Right lobe of liver (tissue), 6 donors: ENCODE results near the gene PKM. TPM values are rescaled to one million over a fixed set of nuclear protein-coding genes. Genes with fewer than 3 reads are reported as not detected.
A peak's percentile ranks its signal among the peaks of the same experiment; 100 is the strongest.

Experiments
- ATAC-seq, 4 donors: fragments of 200-7000 bp; cut with Tn5 transposase; one replicate each; pipeline ENCODE4 v1.9.1; 2020; ENCODE audit warnings: mild to moderate bottlenecking in 4 of 4, moderate library complexity in 4 of 4
- DNase-seq, 3 donors: peaks; one replicate each; pipeline ENCODE4 v3.0.0-alpha.2; 2020
- H3K27ac ChIP-seq, 3 donors: fragments of 200-600 bp; one replicate each; pipeline ENCODE4 v1.8.0; 2022
- H3K27me3 ChIP-seq, 2 donors: fragments of 200-600 bp; one replicate each; pipeline ENCODE4 v1.8.0; 2022
- H3K36me3 ChIP-seq, 4 donors: fragments of 200-600 bp; sonication (generic) in 1 of 4; one replicate each; pipeline versions ENCODE4 v1.5.1 to v1.8.0; 2017 to 2022; ENCODE audit warnings: control low read depth in 1 of 4
- H3K4me1 ChIP-seq, 4 donors: fragments of 200-600 bp; sonication (generic) in 1 of 4; one replicate each; pipeline versions ENCODE4 v1.5.1 to v1.8.0; 2017 to 2022; ENCODE audit warnings: control low read depth in 1 of 4
- H3K4me3 ChIP-seq, 3 donors: fragments of 200-600 bp; one replicate each; pipeline ENCODE4 v1.8.0; 2022
- H3K9me3 ChIP-seq, 4 donors: fragments of 200-600 bp; sonication (generic) in 1 of 4; one replicate each; pipeline versions ENCODE4 v1.5.1 to v1.8.0; 2017 to 2022; ENCODE audit warnings: control low read depth in 1 of 4
- POLR2A ChIP-seq: fragments of 450-650 bp; IDR thresholded peaks from one replicate; pipeline ENCODE4 v1.6.1; 2017; ENCODE audit warnings: antibody characterized with exemption, mild to moderate bottlenecking
- WGBS: methylation state at CpG from one replicate; pipeline ENCODE4 v1.1.6; 2018; ENCODE audit warnings: low coverage, low lambda C conversion rate; ENCODE audit not compliant: insufficient coverage; ENCODE audit errors: missing lambda C conversion rate; 5-methylcytosine and 5-hydroxymethylcytosine counted together
- intact Hi-C, 2 donors: fragments of 100-400 bp; cut with DNase I; formaldehyde crosslinking; loops; one replicate each; pipeline versions ENCODE4 v1.11.2 to v1.14.1; 2022
- total RNA-seq, 6 experiments: library from RNA; depleted of rRNA in 2 of 6; stranded (reverse); fragments of >200 nt in 2 of 6; fragmentation: NEBNext Ultra II Directional in 3 of 6; extraction: Animal tissue kit (Norgen Biotek cat#: 25700) in 3 of 6; gene quantifications; one replicate each; pipeline versions ENCODE4 v1.1.0 to v1.2.4, GENCODE V29; 2016 to 2023
- TF ChIP-seq, protein P1 (sequence below), 4 donors: fragments of 200-600 bp in 3 of 4; fragments of 450-650 bp in 1 of 4; IDR thresholded peaks; one replicate each; pipeline versions ENCODE4 v1.5.1 to v1.8.0; 2016 to 2022; ENCODE audit warnings: antibody characterized with exemption in 4 of 4, mild to moderate bottlenecking in 2 of 4
- donor health status: DM: no; HTN: yes; CAD: no.
- donor health status: DM: no; HTN: no; CAD: no.
- donor health status: DM: no; HTN: no; CAD: no.
- donor health status: DM: no; HTN: yes; CAD: no.
- donor health status: DM: no; HTN: yes; CAD: no.

PKM gene
- total RNA-seq, 6 experiments from 2014 or later, result 18.4 to 106 (median 27.2) TPM

DNA sequence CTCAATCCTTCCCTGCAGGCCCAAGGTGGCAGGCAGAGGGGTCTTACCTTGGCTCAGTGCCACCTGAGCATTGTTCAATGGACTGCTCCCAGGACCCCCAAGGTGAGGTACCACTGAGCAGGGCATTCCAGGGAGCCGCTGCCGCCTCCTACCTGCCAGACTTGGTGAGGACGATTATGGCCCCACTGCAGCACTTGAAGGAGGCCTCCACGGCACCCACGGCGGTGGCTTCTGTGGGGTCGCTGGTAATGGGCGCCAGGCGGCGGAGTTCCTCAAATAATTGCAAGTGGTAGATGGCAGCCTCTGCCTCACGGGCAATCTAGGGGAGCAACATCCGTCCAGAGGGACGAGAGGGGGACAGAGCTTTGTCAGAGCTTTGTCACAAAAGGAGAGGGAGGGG lies 28.7 kb downstream of the PKM start:
- Histone ChIP-seq H3K27ac (no peak overlapping the region), H3K27me3 (no peaks in the 10 kb centered on the region), H3K36me3 (peaks cover 0 to 25% (median 2%) of the 10 kb centered on the region in 4 donors), H3K4me1 (peaks cover 0 to 2% (median 0%) of the 10 kb centered on the region in 4 donors), H3K4me3 (no peak overlapping the region), H3K9me3 (no peaks in the 10 kb centered on the region)
- intact Hi-C loops, result loop anchor here in 1 of 2 donors (10.0 kb wide), 1 partner anchor 82 kb away; no protein-coding TSS in a partner anchor
- no peak for TF ChIP-seq POLR2A
- TF ChIP-seq, protein P1, sequence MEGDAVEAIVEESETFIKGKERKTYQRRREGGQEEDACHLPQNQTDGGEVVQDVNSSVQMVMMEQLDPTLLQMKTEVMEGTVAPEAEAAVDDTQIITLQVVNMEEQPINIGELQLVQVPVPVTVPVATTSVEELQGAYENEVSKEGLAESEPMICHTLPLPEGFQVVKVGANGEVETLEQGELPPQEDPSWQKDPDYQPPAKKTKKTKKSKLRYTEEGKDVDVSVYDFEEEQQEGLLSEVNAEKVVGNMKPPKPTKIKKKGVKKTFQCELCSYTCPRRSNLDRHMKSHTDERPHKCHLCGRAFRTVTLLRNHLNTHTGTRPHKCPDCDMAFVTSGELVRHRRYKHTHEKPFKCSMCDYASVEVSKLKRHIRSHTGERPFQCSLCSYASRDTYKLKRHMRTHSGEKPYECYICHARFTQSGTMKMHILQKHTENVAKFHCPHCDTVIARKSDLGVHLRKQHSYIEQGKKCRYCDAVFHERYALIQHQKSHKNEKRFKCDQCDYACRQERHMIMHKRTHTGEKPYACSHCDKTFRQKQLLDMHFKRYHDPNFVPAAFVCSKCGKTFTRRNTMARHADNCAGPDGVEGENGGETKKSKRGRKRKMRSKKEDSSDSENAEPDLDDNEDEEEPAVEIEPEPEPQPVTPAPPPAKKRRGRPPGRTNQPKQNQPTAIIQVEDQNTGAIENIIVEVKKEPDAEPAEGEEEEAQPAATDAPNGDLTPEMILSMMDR (IDR thresholded peaks at IDR 0.05), result no peak
- ATAC-seq (no peak), DNase-seq (no peak)
- WGBS, result no CpG with 5 or more reads among the region's 13 CpGs

GRCh38 chr15:72201391-72201921 lies 29.5 kb downstream of the PKM start:
- no peak overlapping the region for H3K27ac ChIP-seq
- DNase-seq (no peak), ATAC-seq (no peak)
- TF ChIP-seq POLR2A, result no peak
- TF ChIP-seq, protein P1 (IDR thresholded peaks at IDR 0.05), result no peak
- 75% methylated on average over 3 of the region's 3 CpGs for WGBS
- intact Hi-C loops, result loop anchor here in 1 of 2 donors (10.0 kb wide), 1 partner anchor 83 kb away; no protein-coding TSS in a partner anchor
- H3K27me3 ChIP-seq, result peaks cover 0 to 6% of the 10 kb centered on the region in 2 donors
- peaks cover 0 to 16% (median 0%) of the 10 kb centered on the region in 4 donors for H3K36me3 ChIP-seq
- H3K4me1 ChIP-seq, result peaks cover 0 to 5% (median 0%) of the 10 kb centered on the region in 4 donors
- H3K9me3 ChIP-seq, result no peaks in the 10 kb centered on the region
- no peak overlapping the region for H3K4me3 ChIP-seq

- H3K9me3 ChIP-seq, result no peaks in the 10 kb centered on the region
- intact Hi-C loops, result loop anchor here in 1 of 2 donors (10.0 kb wide), 1 partner anchor 84 kb away; no protein-coding TSS in a partner anchor
- H3K27me3 ChIP-seq, result peaks cover 0 to 8% of the 10 kb centered on the region in 2 donors
- ATAC-seq, result no peak
- no peak for TF ChIP-seq POLR2A
- TF ChIP-seq, protein P1 (IDR thresholded peaks at IDR 0.05), result no peak
- H3K4me1 ChIP-seq, result peaks cover 0 to 5% (median 0%) of the 10 kb centered on the region in 4 donors
- WGBS, result 83% methylated on average over 8 of the region's 15 CpGs
- no peak overlapping the region for H3K27ac ChIP-seq
- no peak overlapping the region for H3K4me3 ChIP-seq
- DNase-seq, result no peak
- H3K36me3 ChIP-seq, result peaks cover 0 to 16% (median 0%) of the 10 kb centered on the region in 4 donors
Observed at GRCh38 chr15:72200395-72201237, 30.4 kb downstream of the PKM start.

- H3K27ac ChIP-seq, result no peak overlapping the region
- H3K9me3 ChIP-seq, result no peaks in the 10 kb centered on the region
- 22% methylated on average over 1 of the region's 2 CpGs for WGBS
- TF ChIP-seq POLR2A, result no peak
- TF ChIP-seq, protein P1 (IDR thresholded peaks at IDR 0.05), result peak; percentile 93 to 96 (median 94)
- peaks cover 0 to 5% (median 0%) of the 10 kb centered on the region in 4 donors for H3K4me1 ChIP-seq
- ATAC-seq, result peak; percentile 92 to 97 (median 94)
- peaks cover 0 to 8% of the 10 kb centered on the region in 2 donors for H3K27me3 ChIP-seq
- H3K4me3 ChIP-seq, result no peak overlapping the region
- DNase-seq, result peak; percentile 74 to 87 (median 82)
- H3K36me3 ChIP-seq, result peaks cover 0 to 10% (median 0%) of the 10 kb centered on the region in 4 donors
- intact Hi-C loops, result loop anchor here (10.0 kb wide), 1 partner anchor 85 kb away; no protein-coding TSS in a partner anchor
Observed at GRCh38 chr15:72199721-72200212, 31.2 kb downstream of the PKM start.
